Measurements from ENCODE around the gene PLCD3.

DNA sequence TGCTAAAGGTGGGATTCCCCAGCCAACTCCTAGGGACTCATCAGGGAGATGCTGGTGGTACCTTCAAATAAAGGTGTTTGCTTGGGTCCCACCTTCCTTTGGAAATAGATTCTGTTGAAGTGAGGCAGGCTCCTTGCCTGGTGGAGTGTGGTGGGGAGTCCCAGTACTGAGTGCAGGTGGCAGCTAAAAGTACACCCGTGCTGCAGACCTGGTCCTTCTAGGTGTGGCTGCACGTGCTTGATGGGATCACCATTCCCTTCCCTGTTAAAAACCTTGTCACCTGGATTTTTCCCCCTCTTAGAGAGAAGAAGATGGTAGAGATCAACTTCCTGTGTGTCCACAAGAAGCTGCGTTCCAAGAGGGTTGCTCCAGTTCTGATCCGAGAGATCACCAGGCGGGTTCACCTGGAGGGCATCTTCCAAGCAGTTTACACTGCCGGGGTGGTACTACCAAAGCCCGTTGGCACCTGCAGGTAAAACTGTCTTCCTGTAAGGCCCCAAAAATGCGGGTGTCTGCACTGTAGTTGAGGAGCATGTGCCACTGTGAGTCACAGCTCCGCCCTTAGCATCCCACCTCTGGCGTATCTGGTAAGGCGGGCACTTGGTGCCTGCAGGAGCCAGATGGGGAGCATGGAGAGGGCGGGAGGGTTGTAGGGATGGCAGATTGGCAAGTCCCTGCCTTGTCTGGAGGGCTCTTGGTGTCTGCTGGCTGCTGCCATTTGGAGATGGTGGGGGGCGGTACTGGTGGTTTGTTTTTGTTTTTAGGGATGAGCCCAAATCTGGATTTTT lies 34.0 kb downstream of the PLCD3 start:
- TF ChIP-seq EGR1 (IDR thresholded peaks at IDR 0.05; ENCODE audit: borderline replicate concordance in 1 of 2, low read depth in 2 of 2, low read length in 2 of 2): no peak
- TF ChIP-seq TCF7 (IDR thresholded peaks at IDR 0.05; ENCODE audit: borderline replicate concordance): no peak
- no peak for TF ChIP-seq CHD2 (IDR thresholded peaks at IDR 0.05; ENCODE audit: borderline replicate concordance, low read depth, low read length)
- TF ChIP-seq, protein P1, sequence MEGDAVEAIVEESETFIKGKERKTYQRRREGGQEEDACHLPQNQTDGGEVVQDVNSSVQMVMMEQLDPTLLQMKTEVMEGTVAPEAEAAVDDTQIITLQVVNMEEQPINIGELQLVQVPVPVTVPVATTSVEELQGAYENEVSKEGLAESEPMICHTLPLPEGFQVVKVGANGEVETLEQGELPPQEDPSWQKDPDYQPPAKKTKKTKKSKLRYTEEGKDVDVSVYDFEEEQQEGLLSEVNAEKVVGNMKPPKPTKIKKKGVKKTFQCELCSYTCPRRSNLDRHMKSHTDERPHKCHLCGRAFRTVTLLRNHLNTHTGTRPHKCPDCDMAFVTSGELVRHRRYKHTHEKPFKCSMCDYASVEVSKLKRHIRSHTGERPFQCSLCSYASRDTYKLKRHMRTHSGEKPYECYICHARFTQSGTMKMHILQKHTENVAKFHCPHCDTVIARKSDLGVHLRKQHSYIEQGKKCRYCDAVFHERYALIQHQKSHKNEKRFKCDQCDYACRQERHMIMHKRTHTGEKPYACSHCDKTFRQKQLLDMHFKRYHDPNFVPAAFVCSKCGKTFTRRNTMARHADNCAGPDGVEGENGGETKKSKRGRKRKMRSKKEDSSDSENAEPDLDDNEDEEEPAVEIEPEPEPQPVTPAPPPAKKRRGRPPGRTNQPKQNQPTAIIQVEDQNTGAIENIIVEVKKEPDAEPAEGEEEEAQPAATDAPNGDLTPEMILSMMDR (IDR thresholded peaks at IDR 0.05 in 2 of 3, conservative IDR thresholded peaks at IDR 0.05 in 1 of 3; ENCODE audit: control insufficient read depth in 2 of 3, extremely low read depth in 1 of 3, insufficient read depth in 1 of 3, low read depth in 3 of 3, low read length in 3 of 3): no peak
- no peak for TF ChIP-seq EP300 (IDR thresholded peaks at IDR 0.05; ENCODE audit: borderline replicate concordance in 1 of 2, control insufficient read depth in 1 of 2, low read depth in 2 of 2, low read length in 2 of 2)
- TF ChIP-seq, protein P2, sequence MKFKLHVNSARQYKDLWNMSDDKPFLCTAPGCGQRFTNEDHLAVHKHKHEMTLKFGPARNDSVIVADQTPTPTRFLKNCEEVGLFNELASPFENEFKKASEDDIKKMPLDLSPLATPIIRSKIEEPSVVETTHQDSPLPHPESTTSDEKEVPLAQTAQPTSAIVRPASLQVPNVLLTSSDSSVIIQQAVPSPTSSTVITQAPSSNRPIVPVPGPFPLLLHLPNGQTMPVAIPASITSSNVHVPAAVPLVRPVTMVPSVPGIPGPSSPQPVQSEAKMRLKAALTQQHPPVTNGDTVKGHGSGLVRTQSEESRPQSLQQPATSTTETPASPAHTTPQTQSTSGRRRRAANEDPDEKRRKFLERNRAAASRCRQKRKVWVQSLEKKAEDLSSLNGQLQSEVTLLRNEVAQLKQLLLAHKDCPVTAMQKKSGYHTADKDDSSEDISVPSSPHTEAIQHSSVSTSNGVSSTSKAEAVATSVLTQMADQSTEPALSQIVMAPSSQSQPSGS (IDR thresholded peaks at IDR 0.05; ENCODE audit: low read length): no peak
- TF ChIP-seq POLR2AphosphoS5 (IDR thresholded peaks at IDR 0.05; ENCODE audit: low read length): no peak
- TF ChIP-seq, protein P3, sequence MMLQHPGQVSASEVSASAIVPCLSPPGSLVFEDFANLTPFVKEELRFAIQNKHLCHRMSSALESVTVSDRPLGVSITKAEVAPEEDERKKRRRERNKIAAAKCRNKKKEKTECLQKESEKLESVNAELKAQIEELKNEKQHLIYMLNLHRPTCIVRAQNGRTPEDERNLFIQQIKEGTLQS (IDR thresholded peaks at IDR 0.05; ENCODE audit: borderline replicate concordance, extremely low read depth, low read depth, low read length): no peak
- no peak for TF ChIP-seq ZNF24 (IDR thresholded peaks at IDR 0.05)
- no peak for TF ChIP-seq BRCA1 (IDR thresholded peaks at IDR 0.05; ENCODE audit: low read depth, low read length)
- no peak for TF ChIP-seq HCFC1 (IDR thresholded peaks at IDR 0.05; ENCODE audit: low read length)
